Adrenal gland (tissue), 5 donors: ENCODE data around the gene DNAJC1.

Experiments used
- POLR2A ChIP-seq, 2 donors: fragments of 450-650 bp; IDR thresholded peaks; one replicate each; pipeline ENCODE4 v1.6.1; 2017; ENCODE audit warnings: antibody characterized with exemption in 2 of 2, mild to moderate bottlenecking in 2 of 2, moderate library complexity in 1 of 2
- TF ChIP-seq, protein P1 (sequence below), 6 experiments: fragments of 450-650 bp in 4 of 6; fragments of 200-600 bp in 2 of 6; sonication (generic) in 1 of 6; IDR thresholded peaks; 1 replicate in 5 of 6; 2 replicates in 1 of 6; pipeline versions ENCODE4 v1.5.1 to v1.8.0; 2016 to 2021; ENCODE audit warnings: antibody characterized with exemption in 6 of 6, mild to moderate bottlenecking in 2 of 6, moderate library complexity in 1 of 6
- donor health status: DM: no; HTN: no; CAD: no.

GRCh38 chr10:21753497-21754270 lies 249.8 kb downstream of the DNAJC1 start:
- TF ChIP-seq, protein P1, sequence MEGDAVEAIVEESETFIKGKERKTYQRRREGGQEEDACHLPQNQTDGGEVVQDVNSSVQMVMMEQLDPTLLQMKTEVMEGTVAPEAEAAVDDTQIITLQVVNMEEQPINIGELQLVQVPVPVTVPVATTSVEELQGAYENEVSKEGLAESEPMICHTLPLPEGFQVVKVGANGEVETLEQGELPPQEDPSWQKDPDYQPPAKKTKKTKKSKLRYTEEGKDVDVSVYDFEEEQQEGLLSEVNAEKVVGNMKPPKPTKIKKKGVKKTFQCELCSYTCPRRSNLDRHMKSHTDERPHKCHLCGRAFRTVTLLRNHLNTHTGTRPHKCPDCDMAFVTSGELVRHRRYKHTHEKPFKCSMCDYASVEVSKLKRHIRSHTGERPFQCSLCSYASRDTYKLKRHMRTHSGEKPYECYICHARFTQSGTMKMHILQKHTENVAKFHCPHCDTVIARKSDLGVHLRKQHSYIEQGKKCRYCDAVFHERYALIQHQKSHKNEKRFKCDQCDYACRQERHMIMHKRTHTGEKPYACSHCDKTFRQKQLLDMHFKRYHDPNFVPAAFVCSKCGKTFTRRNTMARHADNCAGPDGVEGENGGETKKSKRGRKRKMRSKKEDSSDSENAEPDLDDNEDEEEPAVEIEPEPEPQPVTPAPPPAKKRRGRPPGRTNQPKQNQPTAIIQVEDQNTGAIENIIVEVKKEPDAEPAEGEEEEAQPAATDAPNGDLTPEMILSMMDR (IDR thresholded peaks at IDR 0.05), result no peak
- no peak for TF ChIP-seq POLR2A (IDR thresholded peaks at IDR 0.05)
